ENCODE measurements around the gene COL20A1. TPM values are rescaled to one million over a fixed set of nuclear protein-coding genes. Genes with fewer than 3 reads are reported as not detected.

COL20A1 gene
- total RNA-seq, 1 experiment from 2014 or later, result 2.3 TPM

GRCh38 chr20:63343460-63344445 is 50.8 kb downstream of the COL20A1 start:
- Histone ChIP-seq H3K18ac (ENCODE audit: insufficient read length, low read depth, low read length) (no peak overlapping the region), H3K14ac (ENCODE audit: insufficient read depth, low read length) (peak overlapping the region; percentile 14; the same call in 1 of the 2 replicates), H3K27me3 (ENCODE audit: insufficient read depth, low read length) (no peaks in the 10 kb centered on the region), H2BK120ac (ENCODE audit: low read depth, low read length, poor library complexity, severe bottlenecking) (no peak overlapping the region), H3K4ac (ENCODE audit: low read depth, low read length) (no peak overlapping the region), H3K23me2 (ENCODE audit: insufficient read length, low read depth, low read length, poor library complexity, severe bottlenecking) (no peaks in the 10 kb centered on the region), H2BK20ac (ENCODE audit: low read depth, low read length, poor library complexity, severe bottlenecking) (no peak overlapping the region), H2AFZ (ENCODE audit: low read length) (no peak overlapping the region), H3K27ac (ENCODE audit: insufficient read length, low read depth, low read length) (no peak overlapping the region), H2AK5ac (ENCODE audit: insufficient read length, low read length) (no peak overlapping the region), H2BK12ac (ENCODE audit: insufficient read length, low read depth, low read length) (no peak overlapping the region), H4K91ac (ENCODE audit: insufficient read length, low read depth, low read length) (no peak overlapping the region), H3K79me1 (ENCODE audit: insufficient read depth, low read depth, low read length, poor library complexity, severe bottlenecking) (no peaks in the 10 kb centered on the region), H3K4me2 (ENCODE audit: insufficient read depth, insufficient read length, low read length) (no peak overlapping the region), H3T11ph (ENCODE audit: low read length) (no peak overlapping the region), H2BK15ac (ENCODE audit: low read depth, low read length) (no peak overlapping the region), H3K9ac (ENCODE audit: extremely low read depth, insufficient read length, low read length) (no peak overlapping the region), H3K23ac (ENCODE audit: insufficient read length, low read depth, low read length) (no peak overlapping the region), H4K5ac (ENCODE audit: insufficient read length, low read depth, low read length) (no peak overlapping the region), H4K20me1 (ENCODE audit: control insufficient read depth, insufficient read depth, insufficient read length) (no peaks in the 10 kb centered on the region), H3K79me2 (ENCODE audit: insufficient read depth, low read length) (no peaks in the 10 kb centered on the region), H2BK5ac (ENCODE audit: insufficient read length, low read length) (no peak overlapping the region), H3K9me3 (ENCODE audit: control insufficient read depth, low read depth, low read length) (no peaks in the 10 kb centered on the region), H3K56ac (ENCODE audit: insufficient read length, low read depth, low read length) (no peak overlapping the region), H4K8ac (replicated peaks; ENCODE audit: insufficient read length, low read depth, low read length) (no peak overlapping the region), H3K4me1 (ENCODE audit: insufficient read depth, low read length) (no peaks in the 10 kb centered on the region)
- Mint-ChIP-seq H3K27ac (no peak overlapping the region), H3K36me3 (ENCODE audit: insufficient read depth in 1 of 3, low read depth in 3 of 3) (no peaks in the 10 kb centered on the region), H3K27me3 (ENCODE audit: low read depth) (peaks cover 13% of the 10 kb centered on the region), H3K4me3 (no peak overlapping the region), H3K9me3 (no peaks in the 10 kb centered on the region), H3K4me1 (0 out of 4 replicates have a peak, but pooled peaks cover 0 to 3% of the 10 kb centered on the region in 2 experiments)
- DNase-seq, result no peak
- no CpG with 5 or more reads among the region's 37 CpGs for WGBS (ENCODE audit: extremely low coverage, insufficient read length, low lambda C conversion rate)
- no peak for TF ChIP-seq CTCF (conservative IDR thresholded peaks at IDR 0.05)

Data from H9 (cell line).